Renal cortex interstitium (tissue), 11 donors: ENCODE measurements around the gene DNAJC6. TPM values are rescaled to one million over a fixed set of nuclear protein-coding genes. Genes with fewer than 3 reads are reported as not detected.

Experiments used
- DNase-seq, 11 donors: peaks; one replicate each; pipeline ENCODE4 v3.0.0-alpha.2; 2013; ENCODE audit warnings: low read depth in 9 of 11, low spot score in 4 of 11; ENCODE audit errors: extremely low read depth in 1 of 11
- polyA plus RNA-seq, 3 donors: library from polyadenylated mRNA; unstranded; fragments of 120-200 nt; gene quantifications; one replicate each; pipeline ENCODE4 v1.2.1, GENCODE V29; 2013; ENCODE audit not compliant: insufficient read length in 3 of 3

DNAJC6 gene
- polyA plus RNA-seq, 3 donors = 6.0 to 7.6 (median 7.3) TPM

GRCh38 chr1:65419681-65420589, 110.6 kb downstream of the DNAJC6 start:
- peak; percentile 87 to 97 (median 95) for DNase-seq

- peak in 4 of 11 donors; percentile 32 to 78 (median 54) for DNase-seq
Observed at GRCh38 chr1:65420590-65421350, 111.4 kb downstream of the DNAJC6 start, which contains the start of the genes LEPR and LEPROT. Gene LEPR (plus strand): TSS chr1:65420668. CDS start chr1:65565566, 144,898 bp downstream. Gene LEPROT (plus strand): TSS chr1:65420668. CDS start chr1:65420725, 57 bp downstream.

DNA sequence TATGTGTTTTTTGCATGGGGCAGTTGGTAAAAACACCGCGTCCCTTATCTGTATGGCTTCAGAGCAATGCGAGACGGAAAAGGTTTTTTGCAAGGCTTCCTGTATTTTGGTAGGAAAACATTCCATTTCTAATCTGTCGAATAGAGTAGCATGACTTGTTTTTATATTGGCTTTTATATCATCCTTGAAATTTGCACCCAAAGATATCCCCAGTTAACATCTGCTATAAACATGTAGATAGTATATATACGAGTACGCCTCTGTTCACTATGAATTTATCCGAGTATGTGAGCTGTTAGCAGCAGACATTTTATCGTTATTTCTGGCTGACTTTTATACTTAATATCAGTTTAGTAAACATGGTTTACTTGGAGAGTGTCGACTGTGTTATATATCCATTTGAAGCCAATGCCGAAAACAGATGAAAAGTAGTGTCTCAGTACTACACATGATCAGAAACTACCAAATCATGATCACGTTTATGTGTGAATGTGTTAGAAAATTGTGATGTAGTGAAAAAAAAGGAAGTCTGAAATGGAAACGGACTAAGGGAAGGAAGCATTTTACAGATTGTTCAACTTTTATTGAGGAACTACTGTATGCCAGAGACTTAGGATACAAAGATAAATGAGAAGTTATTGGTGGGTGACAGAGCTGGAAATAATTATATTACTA, 112.1 kb downstream of the DNAJC6 start:
- DNase-seq = peak in 1 of 11 donors; percentile 14

DNA sequence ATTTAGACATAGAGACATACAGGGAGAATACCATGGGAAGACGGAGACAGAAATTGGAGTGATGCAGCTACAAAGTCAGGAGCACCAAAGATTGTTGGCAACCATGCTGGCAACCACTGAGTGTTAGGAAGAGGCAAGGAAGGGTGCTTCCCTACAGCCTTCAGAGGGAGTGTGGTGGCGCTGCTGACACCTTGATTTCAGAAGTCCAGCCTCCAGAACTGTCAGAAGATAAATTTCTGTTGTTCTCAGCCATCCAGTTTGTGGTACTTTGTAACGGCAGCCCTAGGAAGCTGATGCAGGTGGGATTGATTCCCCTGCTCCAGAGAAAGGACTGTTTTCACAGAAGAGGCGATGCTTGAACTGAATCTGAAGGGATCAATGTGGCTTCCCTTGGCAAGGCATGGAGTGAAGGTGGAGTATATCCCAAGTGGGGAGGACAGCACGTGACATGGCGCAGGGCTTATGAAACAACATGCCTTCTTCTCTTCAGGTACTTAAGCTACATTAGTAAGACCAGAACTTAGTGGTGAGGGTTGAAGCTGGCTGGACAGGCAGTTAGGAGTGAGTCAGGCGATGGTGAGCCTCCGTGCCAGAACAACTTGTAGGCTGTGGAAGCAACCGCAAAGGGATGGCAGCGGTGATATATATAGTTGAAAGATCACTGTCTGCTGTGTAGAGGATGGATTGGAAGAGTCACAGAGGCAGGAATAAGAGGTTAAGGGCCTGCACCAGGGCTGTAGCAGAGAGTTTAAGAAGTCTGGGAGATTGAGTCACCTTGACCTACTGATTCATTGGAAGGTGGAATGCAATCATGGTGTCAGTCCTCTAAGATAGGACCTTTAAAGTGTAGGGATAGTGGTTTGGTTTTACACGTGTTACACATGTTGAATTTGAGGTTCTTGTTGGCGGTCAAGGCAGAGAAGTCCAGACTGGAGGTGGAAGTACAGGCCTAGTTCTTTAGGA, 113.2 kb downstream of the DNAJC6 start:
- no peak for DNase-seq

GRCh38 chr1:65423884-65424572, 114.7 kb downstream of the DNAJC6 start:
- no peak for DNase-seq

DNA sequence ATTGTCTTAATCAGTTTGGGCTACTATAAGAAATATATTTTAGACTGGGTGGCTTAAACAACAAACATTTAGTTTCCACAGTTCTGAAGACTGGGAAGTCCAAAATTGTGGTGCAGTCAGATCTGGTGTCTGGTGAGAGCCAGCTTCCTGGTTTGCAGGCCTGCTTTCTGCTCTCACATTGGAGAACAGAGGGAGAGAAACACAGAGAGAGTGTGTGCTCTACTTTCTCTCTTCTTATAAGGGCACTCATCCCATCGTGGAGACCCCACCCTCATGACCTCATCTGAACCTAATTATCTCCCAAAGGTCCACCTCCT, 115.2 kb downstream of the DNAJC6 start:
- no peak for DNase-seq

DNA sequence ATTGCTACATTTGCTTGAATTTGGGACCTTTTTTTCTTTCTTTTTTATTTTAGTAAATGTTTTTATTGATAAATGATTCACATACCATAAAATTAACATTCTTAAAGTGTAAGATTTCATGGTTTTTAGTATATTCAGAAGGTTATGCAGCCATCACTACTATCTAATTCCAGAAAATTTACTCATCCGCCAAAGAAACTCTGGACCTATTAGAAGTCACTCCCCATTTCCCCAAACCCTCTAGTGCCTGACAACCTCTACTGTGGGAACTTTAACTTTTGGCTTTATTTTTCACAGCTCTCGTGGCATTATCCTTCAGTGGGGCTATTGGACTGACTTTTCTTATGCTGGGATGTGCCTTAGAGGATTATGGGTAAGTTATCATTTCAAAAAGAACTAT, 115.7 kb downstream of the DNAJC6 start:
- no peak for DNase-seq

DNA sequence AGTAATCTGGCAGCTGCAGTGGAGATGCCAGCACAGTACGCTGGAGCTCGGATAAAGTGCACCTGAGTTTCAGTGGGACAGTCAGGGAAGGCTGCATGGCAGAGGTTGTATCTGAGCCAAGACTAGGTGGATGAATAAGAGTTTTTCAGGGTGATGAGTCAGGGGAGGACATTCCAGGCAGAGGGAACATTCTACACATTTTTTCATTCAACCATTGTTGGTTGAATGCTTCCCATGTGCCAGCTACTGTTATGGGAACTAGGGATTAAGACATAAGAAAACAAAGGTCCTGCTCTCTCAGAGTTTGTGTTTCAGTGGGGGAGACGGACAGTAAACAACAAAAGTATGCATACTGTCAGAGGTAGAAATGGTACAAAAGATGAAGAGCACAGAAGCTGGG, 116.4 kb downstream of the DNAJC6 start:
- DNase-seq = no peak

GRCh38 chr1:65429078-65429477, 119.7 kb downstream of the DNAJC6 start:
- no peak for DNase-seq

DNA sequence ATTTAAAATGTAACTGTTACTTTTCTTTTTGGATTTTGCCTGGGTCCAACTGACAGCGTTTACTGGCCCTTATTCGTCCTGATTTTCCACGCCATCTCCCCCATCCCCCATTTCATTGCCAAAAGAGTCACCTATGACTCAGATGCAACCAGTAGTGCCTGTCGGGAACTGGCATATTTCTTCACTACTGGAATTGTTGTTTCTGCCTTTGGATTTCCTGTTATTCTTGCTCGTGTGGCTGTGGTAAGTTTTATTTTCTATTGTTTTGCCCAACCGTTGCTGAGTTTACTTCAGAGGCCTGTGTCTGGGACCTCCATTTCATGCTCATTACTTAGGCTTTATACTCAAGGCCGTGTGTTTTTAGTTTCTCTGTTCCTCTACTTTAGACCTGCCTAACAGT, 120.5 kb downstream of the DNAJC6 start:
- DNase-seq = no peak

- peak in 1 of 11 donors; percentile 23 for DNase-seq
Observed at GRCh38 chr1:65431111-65431705, 121.9 kb downstream of the DNAJC6 start.

- no peak for DNase-seq
Observed at GRCh38 chr1:65432918-65433317, 123.6 kb downstream of the DNAJC6 start.

- no peak for DNase-seq
Observed at GRCh38 chr1:65434255-65434654, 124.9 kb downstream of the DNAJC6 start.

DNA sequence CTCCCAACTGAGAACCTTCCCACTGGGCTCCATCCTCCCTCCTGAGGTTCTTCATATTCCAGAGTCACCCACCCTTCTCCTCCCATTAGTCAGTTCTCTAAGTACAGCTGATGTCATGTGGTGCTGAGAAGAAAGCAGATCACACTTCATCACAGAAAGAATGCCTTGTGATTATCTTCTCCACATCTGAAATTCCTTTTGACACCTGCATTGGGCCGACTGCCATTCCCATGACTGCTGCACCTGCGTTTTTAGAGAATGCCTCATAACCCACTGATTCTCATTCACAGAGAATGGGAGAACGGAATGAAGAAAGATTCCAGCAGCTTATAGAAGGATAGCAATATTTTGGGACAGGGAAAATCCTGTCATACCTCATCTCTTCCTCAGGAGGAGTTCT, 125.4 kb downstream of the DNAJC6 start:
- no peak for DNase-seq

DNA sequence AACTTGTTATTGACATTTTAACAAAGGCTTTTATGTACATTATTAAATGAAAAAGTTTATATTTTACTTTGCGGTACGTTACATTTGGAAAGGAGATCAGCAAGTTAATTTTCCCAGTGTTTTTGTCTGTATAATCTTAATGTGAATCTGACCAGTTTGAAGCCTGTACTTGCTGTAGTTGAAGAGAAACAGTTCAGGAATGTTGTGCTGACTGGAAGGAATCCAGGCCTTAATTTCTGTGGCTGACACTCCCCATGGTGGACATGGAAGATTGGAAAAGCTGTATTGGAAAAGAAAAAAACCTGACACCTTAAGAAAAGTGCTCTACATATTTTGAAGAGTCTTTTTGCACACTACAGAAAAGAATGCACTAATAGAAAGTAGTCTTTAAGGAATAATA, 126.6 kb downstream of the DNAJC6 start:
- peak in 1 of 11 donors; percentile 13 for DNase-seq

- DNase-seq = no peak
Observed at GRCh38 chr1:65437616-65438015, 128.3 kb downstream of the DNAJC6 start.

- no peak for DNase-seq
Observed at GRCh38 chr1:65440322-65440900, 131.1 kb downstream of the DNAJC6 start.
